Stomach smooth muscle (tissue), 2 donors: ENCODE data around the gene PVR.
"Not testable (repeated sequence)": the region's sequence is repeated elsewhere in the genome, so short reads cannot be mapped to it uniquely, and the experiment has no call there.

Source experiments
- H3K27ac ChIP-seq: one replicate; pipeline ENCODE4 v1.7.0; 2013; ENCODE audit warnings: mild to moderate bottlenecking, low read length, inconsistent platforms
- H3K27me3 ChIP-seq, 2 donors: one replicate each; pipeline ENCODE4 v1.7.0; 2013; ENCODE audit warnings: low read length in 2 of 2; ENCODE audit not compliant: insufficient read depth in 2 of 2, control insufficient read depth in 1 of 2
- H3K36me3 ChIP-seq, 2 donors: one replicate each; pipeline ENCODE4 v1.7.0; 2013; ENCODE audit warnings: low read length in 2 of 2; ENCODE audit not compliant: control insufficient read depth in 2 of 2, insufficient read depth in 2 of 2
- H3K4me1 ChIP-seq: one replicate; pipeline ENCODE4 v1.7.0; 2013; ENCODE audit warnings: low read length; ENCODE audit not compliant: control insufficient read depth, insufficient read depth
- H3K4me3 ChIP-seq, 2 donors: one replicate each; pipeline ENCODE4 v1.7.0; 2013; ENCODE audit warnings: low read length in 2 of 2
- H3K9ac ChIP-seq, 2 donors: one replicate each; pipeline ENCODE4 v1.7.0; 2013; ENCODE audit warnings: low read length in 2 of 2, mild to moderate bottlenecking in 1 of 2
- H3K9me3 ChIP-seq, 2 donors: one replicate each; pipeline ENCODE4 v1.7.0; 2013; ENCODE audit warnings: low read length in 2 of 2; ENCODE audit not compliant: control insufficient read depth in 2 of 2
- donor health status: healthy.
- donor health status: Pancreatic carcinoma.

The PVR gene

DNA sequence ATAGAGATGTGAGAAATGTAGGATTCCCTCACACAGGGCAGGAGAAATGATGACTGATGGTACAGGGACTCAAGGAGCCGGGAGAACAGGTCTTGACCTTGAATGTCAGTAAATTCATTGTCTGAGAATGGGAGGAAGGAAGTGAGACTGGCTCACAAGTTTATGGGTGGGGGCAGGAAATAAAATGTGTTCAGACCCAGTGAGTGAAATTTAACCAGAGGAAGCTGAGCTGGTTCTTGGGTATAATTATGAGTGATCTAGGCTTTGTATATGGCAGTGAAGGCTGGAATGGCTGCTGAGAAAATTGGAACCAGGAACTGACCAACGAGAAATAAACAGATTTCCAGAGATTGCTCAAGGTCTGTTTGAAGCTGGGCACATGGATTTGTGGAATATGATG lies 36.7 kb upstream of the PVR start:
- no peak overlapping the region for H3K27ac ChIP-seq
- H3K4me1 ChIP-seq = no peaks in the 10 kb centered on the region
- no peaks in the 10 kb centered on the region for H3K9me3 ChIP-seq
- H3K4me3 ChIP-seq = no peak overlapping the region
- H3K27me3 ChIP-seq = peaks cover 0 to 25% of the 10 kb centered on the region in 2 donors
- no peak overlapping the region for H3K9ac ChIP-seq
- no peaks in the 10 kb centered on the region for H3K36me3 ChIP-seq

GRCh38 chr19:44607917-44608316 lies 35.8 kb upstream of the PVR start:
- no peak overlapping the region for H3K9ac ChIP-seq
- H3K9me3 ChIP-seq = no peaks in the 10 kb centered on the region
- H3K4me1 ChIP-seq = peaks cover 2% of the 10 kb centered on the region
- no peak overlapping the region for H3K4me3 ChIP-seq
- peaks cover 0 to 25% of the 10 kb centered on the region in 2 donors for H3K27me3 ChIP-seq
- no peak overlapping the region for H3K27ac ChIP-seq
- no peaks in the 10 kb centered on the region for H3K36me3 ChIP-seq

- peaks cover 0 to 22% of the 10 kb centered on the region in 2 donors for H3K27me3 ChIP-seq
- H3K9me3 ChIP-seq = no peaks in the 10 kb centered on the region
- H3K27ac ChIP-seq = no peak overlapping the region
- H3K4me1 ChIP-seq = peaks cover 2% of the 10 kb centered on the region
- H3K4me3 ChIP-seq = no peak overlapping the region
- H3K9ac ChIP-seq = no peak overlapping the region
- H3K36me3 ChIP-seq = no peaks in the 10 kb centered on the region
Measured at GRCh38 chr19:44608391-44608821, 35.3 kb upstream of the PVR start.

DNA sequence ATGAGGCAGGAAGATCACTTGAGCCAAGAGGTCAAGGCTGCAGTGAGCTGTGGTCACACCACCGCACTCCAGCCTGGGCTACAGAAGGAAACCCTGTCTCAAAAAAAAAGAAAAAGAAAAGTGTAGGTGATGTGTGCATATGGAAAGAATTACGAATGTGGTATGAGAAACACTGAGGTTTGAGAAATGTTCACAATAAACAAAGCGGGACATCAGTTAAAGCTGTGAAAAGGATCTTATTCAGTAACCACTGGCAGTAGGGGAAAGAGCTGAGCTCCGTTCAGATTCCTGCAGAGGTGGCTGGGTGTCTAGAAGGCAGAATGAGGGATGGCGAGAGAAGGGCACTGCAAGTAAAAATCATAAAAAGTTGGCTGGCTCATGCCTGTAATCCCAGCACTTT lies 34.5 kb upstream of the PVR start:
- Histone ChIP-seq H3K9me3 (no peaks in the 10 kb centered on the region), H3K36me3 (no peaks in the 10 kb centered on the region), H3K4me3 (no peak overlapping the region), H3K4me1 (peaks cover 2% of the 10 kb centered on the region), H3K27me3 (peaks cover 0 to 18% of the 10 kb centered on the region in 2 donors), H3K9ac (no peak overlapping the region), H3K27ac (no peak overlapping the region)

GRCh38 chr19:44610497-44610896 lies 33.2 kb upstream of the PVR start:
- H3K9me3 ChIP-seq, H3K36me3 ChIP-seq, H3K4me1 ChIP-seq, H3K4me3 ChIP-seq, H3K27ac ChIP-seq, H3K9ac ChIP-seq: not testable (repeated sequence)
- H3K27me3 ChIP-seq = peaks cover 0 to 14% of the 10 kb centered on the region in 2 donors

- H3K36me3 ChIP-seq = no peaks in the 10 kb centered on the region
- no peak overlapping the region for H3K27ac ChIP-seq
- H3K4me1 ChIP-seq = peaks cover 2% of the 10 kb centered on the region
- H3K4me3 ChIP-seq = no peak overlapping the region
- H3K9ac ChIP-seq = no peak overlapping the region
- no peaks in the 10 kb centered on the region for H3K9me3 ChIP-seq
- peaks cover 0 to 5% of the 10 kb centered on the region in 2 donors for H3K27me3 ChIP-seq
Measured at GRCh38 chr19:44611812-44612295, 31.9 kb upstream of the PVR start.

DNA sequence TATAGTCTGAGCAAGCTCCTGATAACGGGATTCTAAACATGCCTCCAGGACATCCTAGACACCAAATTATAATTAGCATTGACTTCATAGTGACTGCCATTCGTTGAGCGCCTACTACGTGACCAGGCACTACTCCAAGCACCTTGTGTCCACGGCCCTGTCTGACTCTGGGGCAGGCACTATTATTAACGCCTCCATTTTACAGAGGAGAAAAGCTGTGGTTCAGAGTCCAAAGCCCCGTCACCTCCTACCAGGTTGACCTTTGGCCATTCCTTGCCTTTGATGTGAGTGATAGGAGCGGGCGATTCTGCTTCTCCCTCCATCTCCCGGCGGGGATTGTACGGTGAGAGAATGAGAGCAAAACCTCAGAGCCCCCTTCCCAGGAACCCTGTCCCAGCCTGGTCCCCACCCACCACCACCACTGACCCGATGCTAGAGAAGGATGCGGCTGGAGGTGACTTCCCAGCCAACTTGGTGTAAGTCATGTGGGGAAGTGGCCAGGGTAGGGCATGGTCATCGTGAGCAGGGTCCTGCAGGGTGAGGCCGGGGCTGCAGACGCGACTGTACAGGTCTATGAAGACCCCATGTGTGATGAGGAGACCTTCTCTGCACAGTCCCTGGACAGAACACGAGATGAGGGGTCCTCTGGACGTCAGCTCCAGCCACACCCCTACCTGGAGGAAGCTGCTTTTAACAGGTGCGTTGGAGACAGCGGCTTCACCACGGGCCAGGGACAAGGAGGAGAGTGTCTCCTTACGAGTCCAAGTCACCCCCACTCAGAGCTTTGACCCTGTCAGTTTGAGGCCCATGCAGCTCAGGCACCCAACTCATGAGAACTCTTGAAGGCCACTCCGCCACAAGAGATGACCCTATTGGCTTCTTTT lies 30.2 kb upstream of the PVR start, which contains the start of gene IGSF23:
IGSF23 (plus strand) TSS at position 269 of the 884 bp plus-strand sequence; CDS start at position 352, 83 bp downstream.
- Histone ChIP-seq H3K27me3 (peaks cover 0 to 5% of the 10 kb centered on the region in 2 donors), H3K4me3 (no peak within 1 kb of the TSS), H3K9ac (no peak within 1 kb of the TSS), H3K4me1 (peaks cover 2% of the 10 kb centered on the region), H3K36me3 (no peaks in the 10 kb centered on the region), H3K27ac (no peak within 1 kb of the TSS), H3K9me3 (no peaks in the 10 kb centered on the region)

DNA sequence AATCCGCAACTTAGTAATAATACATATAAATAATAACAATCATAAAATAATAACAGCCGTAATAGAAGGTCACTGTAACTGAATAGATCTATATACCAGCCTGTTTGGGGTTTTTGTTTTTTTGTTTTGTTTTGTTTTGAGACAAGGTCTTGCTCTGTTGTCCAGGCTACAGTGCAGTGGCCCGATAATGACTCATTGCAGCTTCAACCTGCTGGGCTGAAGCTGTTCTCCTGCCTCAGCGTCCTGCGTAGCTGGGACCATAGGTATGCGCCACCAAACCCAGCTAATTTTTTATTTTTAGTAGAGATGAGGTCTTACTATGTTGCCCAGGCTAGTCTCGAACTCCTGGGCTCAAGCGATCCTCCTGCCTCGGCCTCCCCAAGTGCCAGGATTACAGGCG lies 29.4 kb upstream of the PVR start:
- no peaks in the 10 kb centered on the region for H3K9me3 ChIP-seq
- no peaks in the 10 kb centered on the region for H3K36me3 ChIP-seq
- no peak overlapping the region for H3K27ac ChIP-seq
- H3K4me1 ChIP-seq = peaks cover 2% of the 10 kb centered on the region
- no peak overlapping the region for H3K4me3 ChIP-seq
- H3K27me3 ChIP-seq = peaks cover 0 to 5% of the 10 kb centered on the region in 2 donors
- no peak overlapping the region for H3K9ac ChIP-seq

DNA sequence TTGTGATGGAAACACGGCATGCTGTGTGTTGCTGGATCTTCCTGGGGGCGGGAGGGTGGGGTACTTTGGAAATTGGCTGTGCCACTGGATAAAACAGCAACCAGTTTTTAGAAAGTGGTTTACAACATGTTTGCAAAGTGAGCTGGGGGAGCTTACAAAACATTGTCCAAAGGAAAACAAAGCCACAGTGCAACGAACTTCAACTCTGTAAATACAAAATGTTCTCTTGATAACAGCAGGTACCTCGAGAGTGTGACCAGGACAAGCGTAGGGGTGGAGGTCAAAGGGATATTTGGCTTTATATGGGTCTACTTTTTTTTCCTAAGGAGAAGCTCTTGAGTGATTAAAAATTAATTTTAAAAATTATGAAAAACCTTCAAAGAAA lies 27.9 kb upstream of the PVR start:
- no peak overlapping the region for H3K27ac ChIP-seq

DNA sequence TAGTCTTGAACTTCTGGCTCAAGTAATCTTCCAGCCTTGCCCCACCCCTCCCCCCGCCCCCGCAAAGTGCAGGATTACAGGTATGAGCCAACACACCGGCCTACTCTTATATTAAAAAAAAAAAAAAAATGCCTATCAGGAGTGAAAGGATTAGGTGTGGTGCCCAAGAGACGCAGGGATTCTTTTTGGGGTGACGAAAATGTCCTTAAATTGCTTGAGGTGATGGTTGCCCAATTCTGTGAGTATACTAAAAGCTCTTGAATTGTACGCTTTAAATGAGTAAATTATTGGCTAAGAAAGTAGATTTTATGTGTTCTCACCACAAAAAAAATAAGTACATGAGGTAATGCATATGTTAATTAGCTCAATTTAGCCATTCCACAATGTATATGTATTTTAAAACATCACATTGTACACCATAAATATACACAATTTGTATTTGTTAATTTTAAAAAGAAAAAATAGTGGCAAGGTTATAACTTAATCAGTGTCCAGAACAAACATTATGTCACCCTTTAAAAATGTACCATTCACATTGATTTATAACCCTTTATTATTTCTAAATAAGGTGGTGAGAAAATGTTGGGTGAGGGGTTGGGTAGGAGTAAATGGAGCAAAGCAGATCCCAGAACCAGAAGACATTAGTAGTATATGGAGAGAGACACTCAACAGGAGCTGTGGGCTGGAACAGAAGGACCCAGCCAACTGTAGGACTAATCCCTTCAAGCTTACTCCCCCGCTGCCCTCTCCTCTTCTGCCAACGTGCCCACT lies 26.4 kb upstream of the PVR start:
- Histone ChIP-seq H3K9me3 (peaks cover 0 to 3% of the 10 kb centered on the region in 2 donors), H3K4me3 (no peak overlapping the region), H3K36me3 (no peaks in the 10 kb centered on the region), H3K27ac (no peak overlapping the region), H3K9ac (no peak overlapping the region), H3K4me1 (no peaks in the 10 kb centered on the region), H3K27me3 (peaks cover 0 to 3% of the 10 kb centered on the region in 2 donors)

More for the DNA sequence above, 27.9 kb upstream of the PVR start:
- Histone ChIP-seq H3K4me1 (peaks cover 2% of the 10 kb centered on the region), H3K36me3 (no peaks in the 10 kb centered on the region), H3K27me3 (peaks cover 0 to 5% of the 10 kb centered on the region in 2 donors), H3K4me3 (no peak overlapping the region), H3K9ac (no peak overlapping the region), H3K9me3 (peaks cover 0 to 3% of the 10 kb centered on the region in 2 donors)
